HepG2 (cell line): ENCODE measurements around the gene TXNRD2. TPM values are rescaled to one million over a fixed set of nuclear protein-coding genes. Genes with fewer than 3 reads are reported as not detected.

Experiments
- CEBPG ChIP-seq: IDR thresholded peaks from 2 replicates; pipeline ENCODE4 v1.6.1; 2016
- FOSL2 ChIP-seq: sonication (generic); formaldehyde crosslinking; IDR thresholded peaks from 2 replicates; pipeline ENCODE4 v1.4.0; 2020; ENCODE audit warnings: missing genetic modification reagents
- KAT7 ChIP-seq: IDR thresholded peaks from 2 replicates; pipeline ENCODE4 v1.6.1; 2018; ENCODE audit warnings: borderline replicate concordance, missing compliant biosample characterization
- KDM2A ChIP-seq: sonication (generic); formaldehyde crosslinking; IDR thresholded peaks from 2 replicates; pipeline ENCODE4 v1.4.0; 2020; ENCODE audit warnings: low read depth, missing genetic modification reagents, borderline replicate concordance
- RBFOX2 ChIP-seq: fragments of 200-400 bp; formaldehyde crosslinking; IDR thresholded peaks from 2 replicates; pipeline ENCODE4 v1.6.1; 2017; ENCODE audit warnings: low read depth, mild to moderate bottlenecking, low read length
- USF2 ChIP-seq, 2 experiments: sonication (generic) in 1 of 2; formaldehyde crosslinking in 1 of 2; IDR thresholded peaks; 2 replicates each; pipeline versions ENCODE4 v1.5.1 to v1.6.1; 2011 to 2020; ENCODE audit warnings: borderline replicate concordance in 1 of 2, low read depth in 1 of 2, low read length in 1 of 2, mild to moderate bottlenecking in 1 of 2, missing genetic modification reagents in 1 of 2, moderate library complexity in 1 of 2
- ZBTB42 ChIP-seq: sonication (generic); formaldehyde crosslinking; IDR thresholded peaks from 2 replicates; pipeline ENCODE4 v1.5.0; 2020; ENCODE audit warnings: mild to moderate bottlenecking, missing genetic modification reagents
- ZFP91 ChIP-seq: sonication (generic); formaldehyde crosslinking; IDR thresholded peaks from 2 replicates; pipeline ENCODE4 v1.9.0; 2022; ENCODE audit warnings: missing genetic modification reagents, mild to moderate bottlenecking, borderline replicate concordance
- ZNF329 ChIP-seq: sonication (generic); formaldehyde crosslinking; IDR thresholded peaks from 2 replicates; pipeline ENCODE4 v1.9.0; 2021; ENCODE audit warnings: low read depth, mild to moderate bottlenecking, missing genetic modification reagents
- ZNF350 ChIP-seq: sonication (generic); formaldehyde crosslinking; IDR thresholded peaks from 2 replicates; pipeline ENCODE4 v1.4.0; 2020; ENCODE audit warnings: mild to moderate bottlenecking, low read depth, missing genetic modification reagents, borderline replicate concordance
- ZNF432 ChIP-seq: sonication (generic); formaldehyde crosslinking; IDR thresholded peaks from 2 replicates; pipeline ENCODE4 v1.5.0; 2020; ENCODE audit warnings: missing genetic modification reagents, mild to moderate bottlenecking, borderline replicate concordance
- ZNF652 ChIP-seq: IDR thresholded peaks from 2 replicates; pipeline ENCODE4 v1.6.1; 2016; ENCODE audit warnings: low read depth, borderline replicate concordance
- ZNF800 ChIP-seq: sonication (generic); formaldehyde crosslinking; IDR thresholded peaks from 2 replicates; pipeline ENCODE4 v1.4.0; 2020; ENCODE audit warnings: missing genetic modification reagents
- ZNF879 ChIP-seq: sonication (generic); formaldehyde crosslinking; IDR thresholded peaks from 2 replicates; pipeline ENCODE4 v1.8.1; 2023; ENCODE audit warnings: missing genetic modification reagents
- polyA plus RNA-seq, 8 experiments: library from polyadenylated mRNA; depleted of rRNA in 3 of 8; stranded (reverse) in 7 of 8; unstranded in 1 of 8; fragments of >200 nt; fragmentation: Illumina TruSeq in 4 of 8; extraction: Trizol in 4 of 8; gene quantifications; 2 replicates each; pipeline versions ENCODE4 v1.2.1 to v1.2.3, GENCODE V29; 2011 to 2016; ENCODE audit warnings: low read depth in 4 of 8, missing spikeins in 1 of 8, mixed read lengths in 1 of 8; ENCODE audit not compliant: insufficient read depth in 1 of 8
- total RNA-seq, 5 experiments: library from RNA; depleted of rRNA; stranded (reverse); fragments of >200 nt; fragmentation: Illumina TruSeq; extraction: Trizol; gene quantifications; 2 replicates each; pipeline ENCODE4 v1.2.3, GENCODE V29; 2016; ENCODE audit warnings: low read depth in 1 of 5
- TF ChIP-seq, protein P1 (sequence below): sonication (generic); formaldehyde crosslinking; IDR thresholded peaks from 2 replicates; pipeline ENCODE4 v1.4.0; 2020; ENCODE audit warnings: mild to moderate bottlenecking, missing genetic modification reagents, borderline replicate concordance

TXNRD2 gene
- total and polyA plus RNA-seq, 2 of the 13 experiments (the other 11 are each of a cell fraction or from before 2014, with no cell fraction given), result 17.5 to 18.6 TPM

DNA sequence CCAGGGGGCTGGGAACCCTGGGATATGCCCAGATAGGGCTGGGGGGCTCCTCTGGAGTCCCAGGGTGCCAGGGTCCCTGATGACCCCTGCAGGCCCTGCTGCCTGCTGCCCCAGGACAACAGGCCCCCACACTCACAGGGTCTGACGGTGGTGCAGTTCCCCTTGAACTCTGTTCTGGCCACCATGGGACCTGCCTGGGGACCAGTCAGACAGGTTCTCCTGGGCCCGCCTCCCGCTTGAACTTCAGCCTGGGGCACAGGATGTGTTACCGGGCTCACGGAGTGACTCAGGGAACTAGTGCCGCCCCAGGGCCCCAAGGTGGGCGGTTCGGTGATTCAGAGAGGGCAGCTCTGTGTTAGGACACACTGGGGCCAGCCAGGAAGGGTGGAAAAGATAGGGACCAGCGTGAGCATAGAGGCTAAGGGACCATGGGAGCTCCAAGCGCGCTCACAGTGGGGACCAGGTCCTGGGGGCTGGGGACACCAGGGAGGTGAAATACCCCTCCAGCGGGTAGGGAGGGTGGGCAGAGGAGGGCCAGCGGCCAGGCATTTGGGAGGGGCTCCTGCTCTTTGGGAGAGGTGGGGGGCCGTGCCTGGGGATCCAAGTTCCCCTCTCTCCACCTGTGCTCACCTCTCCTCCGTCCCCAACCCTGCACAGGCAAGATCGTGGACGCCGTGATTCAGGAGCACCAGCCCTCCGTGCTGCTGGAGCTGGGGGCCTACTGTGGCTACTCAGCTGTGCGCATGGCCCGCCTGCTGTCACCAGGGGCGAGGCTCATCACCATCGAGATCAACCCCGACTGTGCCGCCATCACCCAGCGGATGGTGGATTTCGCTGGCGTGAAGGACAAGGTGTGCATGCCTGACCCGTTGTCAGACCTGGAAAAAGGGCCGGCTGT lies 21.5 kb upstream of the TXNRD2 start (continued):
- peak; percentile 54; the same call in 1 of the 2 replicates for TF ChIP-seq ZFP91 (CRISPR knock-in tag)
- 0 out of 2 replicates have a peak, but pooled peaks have one; percentile 51 for TF ChIP-seq ZNF879 (CRISPR knock-in tag)
- TF ChIP-seq ZNF329, result no peak
- TF ChIP-seq FOSL2 (CRISPR knock-in tag), result peak; percentile 95
- TF ChIP-seq, protein P1, sequence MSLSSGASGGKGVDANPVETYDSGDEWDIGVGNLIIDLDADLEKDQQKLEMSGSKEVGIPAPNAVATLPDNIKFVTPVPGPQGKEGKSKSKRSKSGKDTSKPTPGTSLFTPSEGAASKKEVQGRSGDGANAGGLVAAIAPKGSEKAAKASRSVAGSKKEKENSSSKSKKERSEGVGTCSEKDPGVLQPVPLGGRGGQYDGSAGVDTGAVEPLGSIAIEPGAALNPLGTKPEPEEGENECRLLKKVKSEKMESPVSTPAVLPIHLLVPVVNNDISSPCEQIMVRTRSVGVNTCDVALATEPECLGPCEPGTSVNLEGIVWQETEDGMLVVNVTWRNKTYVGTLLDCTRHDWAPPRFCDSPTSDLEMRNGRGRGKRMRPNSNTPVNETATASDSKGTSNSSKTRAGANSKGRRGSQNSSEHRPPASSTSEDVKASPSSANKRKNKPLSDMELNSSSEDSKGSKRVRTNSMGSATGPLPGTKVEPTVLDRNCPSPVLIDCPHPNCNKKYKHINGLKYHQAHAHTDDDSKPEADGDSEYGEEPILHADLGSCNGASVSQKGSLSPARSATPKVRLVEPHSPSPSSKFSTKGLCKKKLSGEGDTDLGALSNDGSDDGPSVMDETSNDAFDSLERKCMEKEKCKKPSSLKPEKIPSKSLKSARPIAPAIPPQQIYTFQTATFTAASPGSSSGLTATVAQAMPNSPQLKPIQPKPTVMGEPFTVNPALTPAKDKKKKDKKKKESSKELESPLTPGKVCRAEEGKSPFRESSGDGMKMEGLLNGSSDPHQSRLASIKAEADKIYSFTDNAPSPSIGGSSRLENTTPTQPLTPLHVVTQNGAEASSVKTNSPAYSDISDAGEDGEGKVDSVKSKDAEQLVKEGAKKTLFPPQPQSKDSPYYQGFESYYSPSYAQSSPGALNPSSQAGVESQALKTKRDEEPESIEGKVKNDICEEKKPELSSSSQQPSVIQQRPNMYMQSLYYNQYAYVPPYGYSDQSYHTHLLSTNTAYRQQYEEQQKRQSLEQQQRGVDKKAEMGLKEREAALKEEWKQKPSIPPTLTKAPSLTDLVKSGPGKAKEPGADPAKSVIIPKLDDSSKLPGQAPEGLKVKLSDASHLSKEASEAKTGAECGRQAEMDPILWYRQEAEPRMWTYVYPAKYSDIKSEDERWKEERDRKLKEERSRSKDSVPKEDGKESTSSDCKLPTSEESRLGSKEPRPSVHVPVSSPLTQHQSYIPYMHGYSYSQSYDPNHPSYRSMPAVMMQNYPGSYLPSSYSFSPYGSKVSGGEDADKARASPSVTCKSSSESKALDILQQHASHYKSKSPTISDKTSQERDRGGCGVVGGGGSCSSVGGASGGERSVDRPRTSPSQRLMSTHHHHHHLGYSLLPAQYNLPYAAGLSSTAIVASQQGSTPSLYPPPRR, result peak; percentile 67
- TF ChIP-seq ZBTB42 (CRISPR knock-in tag), result 0 out of 2 replicates have a peak, but pooled peaks have one; percentile 26
- 0 out of 2 replicates have a peak, but pooled peaks have one; percentile 20 for TF ChIP-seq ZNF800
- peak; percentile 14; the same call in 1 of the 2 replicates for TF ChIP-seq CEBPG (CRISPR knock-in tag)
- TF ChIP-seq ZNF350 (CRISPR knock-in tag), result 0 out of 2 replicates have a peak, but pooled peaks have one; percentile 17
- 0 out of 2 replicates have a peak, but pooled peaks have one; percentile 29 for TF ChIP-seq KAT7 (CRISPR knock-in tag)
- TF ChIP-seq ZNF652 (CRISPR knock-in tag), result 0 out of 2 replicates have a peak, but pooled peaks have one; percentile 31
- no peak for TF ChIP-seq ZNF432
- no peak for TF ChIP-seq USF2 (IDR thresholded peaks at IDR 0.05; ENCODE audit: low read depth, low read length)
- TF ChIP-seq USF2 (CRISPR knock-in tag; IDR thresholded peaks at IDR 0.05; ENCODE audit: borderline replicate concordance), result 0 out of 2 replicates have a peak, but pooled peaks have one; percentile 26
- TF ChIP-seq RBFOX2, result peak; percentile 43
- peak; percentile 49; the same call in 1 of the 2 replicates for TF ChIP-seq KDM2A (CRISPR knock-in tag)
